ENCODE measurements around the gene IQCB1. TPM values are rescaled to one million over a fixed set of nuclear protein-coding genes. Genes with fewer than 3 reads are reported as not detected.
"Not testable (repeated sequence)": the region's sequence is repeated elsewhere in the genome, so short reads cannot be mapped to it uniquely, and the experiment has no call there.

Gene IQCB1
- total RNA-seq, 4 donors from 2014 or later: 13.2 to 19.6 (median 17.7) TPM

DNA sequence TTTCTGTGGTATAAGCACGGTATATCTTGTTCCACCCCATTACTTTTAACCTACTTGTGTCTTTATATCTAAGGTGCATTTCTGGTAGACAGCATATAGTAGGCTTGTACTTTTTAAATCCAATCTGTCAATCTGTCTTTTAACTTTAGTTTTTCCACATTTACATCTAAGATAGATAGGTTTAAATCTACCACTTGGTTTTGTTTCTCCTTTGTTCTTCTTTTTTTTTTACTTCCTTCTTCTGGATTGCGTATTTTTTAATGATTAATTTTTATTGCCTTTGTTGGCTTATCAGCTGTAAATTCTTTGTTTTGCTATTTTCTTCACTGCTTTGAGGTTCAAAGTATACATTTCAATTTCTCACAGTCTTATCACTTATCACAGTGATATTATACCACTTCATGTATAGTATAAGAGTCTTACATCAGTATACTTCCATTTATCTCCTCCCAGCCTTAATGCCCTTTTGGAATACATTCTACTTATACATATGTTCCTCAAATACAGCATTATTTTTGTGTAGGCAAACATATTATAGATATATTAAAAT, 31.0 kb downstream of the IQCB1 start:
- H3K4me3 ChIP-seq (ENCODE audit: low read depth, poor library complexity, severe bottlenecking): no peak overlapping the region
- intact Hi-C loops (cut with DNase I; ENCODE audit: low total_unique reads): no loop called here
- 94 to 95% methylated on average over 2 of the region's 2 CpGs for WGBS, 2 donors
- DNase-seq (ENCODE audit: low spot score in 2 of 2): no peak
- TF ChIP-seq POLR2A (IDR thresholded peaks at IDR 0.05): no peak
- TF ChIP-seq, protein P1, sequence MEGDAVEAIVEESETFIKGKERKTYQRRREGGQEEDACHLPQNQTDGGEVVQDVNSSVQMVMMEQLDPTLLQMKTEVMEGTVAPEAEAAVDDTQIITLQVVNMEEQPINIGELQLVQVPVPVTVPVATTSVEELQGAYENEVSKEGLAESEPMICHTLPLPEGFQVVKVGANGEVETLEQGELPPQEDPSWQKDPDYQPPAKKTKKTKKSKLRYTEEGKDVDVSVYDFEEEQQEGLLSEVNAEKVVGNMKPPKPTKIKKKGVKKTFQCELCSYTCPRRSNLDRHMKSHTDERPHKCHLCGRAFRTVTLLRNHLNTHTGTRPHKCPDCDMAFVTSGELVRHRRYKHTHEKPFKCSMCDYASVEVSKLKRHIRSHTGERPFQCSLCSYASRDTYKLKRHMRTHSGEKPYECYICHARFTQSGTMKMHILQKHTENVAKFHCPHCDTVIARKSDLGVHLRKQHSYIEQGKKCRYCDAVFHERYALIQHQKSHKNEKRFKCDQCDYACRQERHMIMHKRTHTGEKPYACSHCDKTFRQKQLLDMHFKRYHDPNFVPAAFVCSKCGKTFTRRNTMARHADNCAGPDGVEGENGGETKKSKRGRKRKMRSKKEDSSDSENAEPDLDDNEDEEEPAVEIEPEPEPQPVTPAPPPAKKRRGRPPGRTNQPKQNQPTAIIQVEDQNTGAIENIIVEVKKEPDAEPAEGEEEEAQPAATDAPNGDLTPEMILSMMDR (IDR thresholded peaks at IDR 0.05): no peak

DNA sequence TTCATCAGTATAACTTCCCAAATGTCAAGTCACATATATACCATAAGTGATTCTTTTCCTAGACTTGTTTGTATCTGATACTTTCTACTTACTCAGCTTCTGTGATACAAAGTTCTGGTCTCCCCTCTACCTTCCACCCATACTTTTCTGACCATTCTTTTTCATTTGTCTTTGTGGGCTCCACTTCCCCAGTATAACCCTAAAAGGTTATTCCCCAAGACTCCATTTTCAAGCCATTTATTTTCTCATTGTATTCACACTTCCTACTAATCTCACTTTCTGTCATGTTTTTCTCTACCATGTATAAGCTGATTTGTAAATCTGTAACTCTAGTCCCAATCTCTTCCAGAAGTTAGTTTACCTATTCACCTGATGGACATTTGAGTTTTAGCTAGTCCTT, 34.0 kb downstream of the IQCB1 start:
- intact Hi-C loops (cut with DNase I; ENCODE audit: low total_unique reads): no loop called here
- no peak overlapping the region for H3K4me3 ChIP-seq (ENCODE audit: low read depth, poor library complexity, severe bottlenecking)
- no peak for DNase-seq (ENCODE audit: low spot score in 2 of 2)
- no peak for TF ChIP-seq POLR2A (IDR thresholded peaks at IDR 0.05)
- TF ChIP-seq, protein P1 (IDR thresholded peaks at IDR 0.05): no peak

DNA sequence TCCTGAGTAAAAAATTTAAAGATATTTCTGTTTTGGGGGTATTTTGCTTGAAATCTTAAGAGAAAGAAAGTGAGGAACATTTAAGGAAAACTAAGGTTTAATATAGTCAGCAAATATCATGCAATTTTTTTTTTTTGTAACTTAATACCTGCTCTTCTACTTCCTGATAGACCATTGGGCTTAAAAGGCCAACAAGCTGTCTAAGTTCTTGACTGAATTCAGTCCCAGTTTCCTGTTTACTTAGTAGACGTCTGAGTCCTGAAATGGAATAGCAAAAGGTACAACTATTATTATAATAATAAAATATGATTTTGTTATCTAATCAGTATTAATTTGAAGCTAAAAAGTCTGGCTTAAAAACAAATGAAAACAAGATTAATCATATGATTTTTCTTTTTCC, 37.9 kb downstream of the IQCB1 start:
- no peak for DNase-seq (ENCODE audit: low spot score in 2 of 2)
- intact Hi-C loops (cut with DNase I; ENCODE audit: low total_unique reads): no loop called here
- 84 to 90% methylated on average over 1 of the region's 1 CpG for WGBS, 2 donors
- TF ChIP-seq POLR2A (IDR thresholded peaks at IDR 0.05): no peak
- TF ChIP-seq, protein P1 (IDR thresholded peaks at IDR 0.05): no peak
- no peak overlapping the region for H3K4me3 ChIP-seq (ENCODE audit: low read depth, poor library complexity, severe bottlenecking)

DNA sequence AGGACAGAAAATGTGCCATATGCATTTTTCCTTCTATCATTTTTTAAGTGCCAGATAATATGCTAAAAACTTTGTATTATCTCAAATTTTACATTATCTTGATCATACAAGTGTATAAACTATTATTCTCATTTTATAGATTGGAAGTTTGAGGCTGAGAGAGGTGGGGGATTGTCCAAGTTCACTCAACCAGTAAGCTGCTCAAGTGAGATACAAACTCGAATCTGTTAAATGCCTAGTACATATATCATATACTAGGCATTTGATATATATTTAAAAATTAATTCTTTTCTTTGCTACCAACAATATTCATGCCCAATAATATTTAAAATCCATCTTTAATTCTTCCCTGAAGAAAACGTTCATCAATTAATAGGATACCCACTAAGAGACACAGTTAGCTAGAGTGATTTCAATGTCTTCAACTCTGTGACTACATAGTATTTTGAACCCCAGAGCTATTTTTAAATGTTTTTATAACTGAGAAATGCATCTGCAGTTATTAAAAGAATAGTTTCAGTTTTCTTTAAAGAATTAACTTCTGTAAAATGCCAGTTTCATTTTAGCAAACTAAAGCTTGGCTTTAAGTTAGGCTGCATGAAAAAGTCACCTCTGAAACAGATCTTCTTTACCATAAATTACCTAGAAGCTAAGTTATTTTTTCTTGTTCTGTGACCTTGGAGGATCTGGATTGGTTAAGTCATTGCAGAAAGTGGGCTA, 40.4 kb downstream of the IQCB1 start:
- TF ChIP-seq POLR2A (IDR thresholded peaks at IDR 0.05): no peak
- TF ChIP-seq, protein P1 (IDR thresholded peaks at IDR 0.05): no peak
- 90 to 94% methylated on average over 2 of the region's 2 CpGs for WGBS, 2 donors
- no peak for DNase-seq (ENCODE audit: low spot score in 2 of 2)
- intact Hi-C loops (cut with DNase I; ENCODE audit: low total_unique reads): no loop called here
- no peak overlapping the region for H3K4me3 ChIP-seq (ENCODE audit: low read depth, poor library complexity, severe bottlenecking)

DNA sequence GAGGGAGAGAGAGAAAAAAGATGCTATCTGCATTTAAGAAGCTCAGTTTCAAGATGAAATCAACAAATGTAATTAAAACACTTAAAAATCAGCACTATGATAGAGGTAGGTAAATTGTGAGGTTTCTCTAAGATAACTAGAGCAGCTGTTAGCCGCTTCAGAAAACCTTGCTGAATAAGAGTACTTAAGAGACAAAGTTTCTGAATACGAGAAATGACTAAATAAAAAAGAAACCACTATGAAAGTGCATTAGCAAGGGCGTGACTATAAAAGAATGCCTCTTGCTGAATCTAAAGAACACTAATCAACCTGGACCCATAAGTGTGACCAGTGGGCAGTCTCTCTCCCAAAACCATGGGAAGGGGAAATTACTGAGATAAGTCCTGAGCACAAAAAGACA, 41.8 kb downstream of the IQCB1 start:
- intact Hi-C loops (cut with DNase I; ENCODE audit: low total_unique reads): no loop called here
- no peak for TF ChIP-seq POLR2A (IDR thresholded peaks at IDR 0.05)
- TF ChIP-seq, protein P1 (IDR thresholded peaks at IDR 0.05): no peak
- WGBS, 2 donors: 96 to 97% methylated on average over 3 of the region's 3 CpGs
- H3K4me3 ChIP-seq (ENCODE audit: low read depth, poor library complexity, severe bottlenecking): no peak overlapping the region
- DNase-seq (ENCODE audit: low spot score in 2 of 2): no peak

DNA sequence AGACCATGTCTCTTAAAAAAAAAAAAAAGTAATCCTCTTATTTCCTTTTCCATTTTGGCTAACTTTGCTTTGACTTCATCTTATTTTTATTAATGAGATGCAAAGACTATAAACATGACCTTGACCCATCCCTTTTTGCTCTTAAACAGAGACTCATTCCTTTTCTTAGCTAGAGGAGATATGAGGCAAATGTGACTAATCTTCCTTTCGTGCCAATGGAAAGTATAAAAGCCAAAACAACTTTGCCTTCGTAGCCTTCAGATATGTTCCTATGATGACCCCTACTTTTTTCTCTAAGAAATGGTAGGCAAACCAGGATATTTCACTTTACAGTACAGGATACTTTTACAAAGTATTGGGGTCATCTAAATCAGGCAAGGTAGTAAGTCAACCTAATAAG, 48.4 kb downstream of the IQCB1 start:
- no peak overlapping the region for H3K4me3 ChIP-seq (ENCODE audit: low read depth, poor library complexity, severe bottlenecking)
- DNase-seq (ENCODE audit: low spot score in 2 of 2): no peak
- 66 to 76% methylated on average over 2 of the region's 2 CpGs for WGBS, 2 donors
- no peak for TF ChIP-seq POLR2A (IDR thresholded peaks at IDR 0.05)
- TF ChIP-seq, protein P1 (IDR thresholded peaks at IDR 0.05): no peak
- intact Hi-C loops (cut with DNase I; ENCODE audit: low total_unique reads): no loop called here

DNA sequence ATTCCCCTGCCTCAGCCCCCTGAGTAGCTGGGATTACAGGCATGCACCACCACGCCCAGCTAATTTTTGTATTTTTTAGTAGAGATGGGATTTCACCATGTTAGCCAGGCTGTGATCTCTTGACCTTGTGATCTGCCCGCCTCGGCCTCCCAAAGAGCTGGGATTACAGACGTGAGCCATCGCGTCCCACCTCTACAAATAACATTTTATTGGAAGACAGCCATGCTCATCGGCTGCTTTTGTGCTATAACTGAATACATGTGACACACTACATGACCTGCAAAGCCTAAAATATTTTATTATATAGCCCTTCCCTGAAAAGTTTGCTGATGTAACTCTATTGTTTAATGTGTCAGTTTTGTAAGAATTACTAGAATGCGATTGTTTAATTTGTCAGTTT, 52.1 kb downstream of the IQCB1 start:
- 84 to 85% methylated on average over 8 of the region's 8 CpGs for WGBS, 2 donors
- H3K4me3 ChIP-seq (ENCODE audit: low read depth, poor library complexity, severe bottlenecking); DNase-seq (ENCODE audit: low spot score in 2 of 2); intact Hi-C loops (cut with DNase I; ENCODE audit: low total_unique reads): not testable (repeated sequence)

Measured in lower leg skin (tissue), 4 donors.